LNCAP (cell line): Measurements from ENCODE around the gene PARN.

Experiments
- CTCF ChIP-seq: fragments of 450-650 bp; IDR thresholded peaks from 2 replicates; pipeline ENCODE4 v1.5.1; 2017; ENCODE audit warnings: mild to moderate bottlenecking

Gene PARN

DNA sequence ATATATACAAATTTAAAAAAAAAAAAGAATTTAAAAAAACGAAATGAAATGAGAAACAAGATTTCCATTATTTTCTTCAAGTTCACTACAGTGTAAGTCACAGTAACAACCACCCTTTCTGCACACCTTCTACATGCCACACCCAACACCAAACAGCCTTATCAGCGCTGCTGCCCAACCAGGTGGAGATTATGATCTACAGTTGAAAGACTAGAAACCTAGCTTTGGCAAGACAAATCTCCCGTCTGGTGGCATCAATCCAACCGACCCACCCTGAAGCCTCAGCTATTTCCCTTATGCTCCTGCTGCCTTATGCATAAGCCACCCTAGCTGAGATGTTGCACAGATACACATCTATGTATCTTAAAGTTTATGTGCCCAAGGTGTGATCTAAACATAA is 60.8 kb downstream of the PARN start:
- TF ChIP-seq CTCF = no peak

DNA sequence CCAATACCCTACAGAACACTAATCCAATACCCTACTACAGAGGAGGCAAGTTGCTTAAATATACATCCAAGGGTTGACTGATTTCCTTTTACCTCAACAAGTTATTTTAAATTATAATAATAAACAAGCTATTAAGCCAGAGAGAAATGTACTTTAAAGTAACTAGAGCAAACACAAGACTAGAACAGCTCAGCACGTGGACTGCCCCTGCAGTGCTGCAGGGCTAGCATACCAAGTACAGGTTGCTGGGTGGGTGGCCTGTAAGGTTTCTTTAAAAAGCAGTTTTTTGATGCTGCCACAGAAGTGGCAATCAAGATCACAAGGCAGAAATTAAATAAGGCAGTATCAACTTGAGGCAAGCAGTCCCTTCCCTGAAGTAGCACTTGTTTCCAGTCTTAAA is 63.5 kb downstream of the PARN start:
- TF ChIP-seq CTCF = no peak

DNA sequence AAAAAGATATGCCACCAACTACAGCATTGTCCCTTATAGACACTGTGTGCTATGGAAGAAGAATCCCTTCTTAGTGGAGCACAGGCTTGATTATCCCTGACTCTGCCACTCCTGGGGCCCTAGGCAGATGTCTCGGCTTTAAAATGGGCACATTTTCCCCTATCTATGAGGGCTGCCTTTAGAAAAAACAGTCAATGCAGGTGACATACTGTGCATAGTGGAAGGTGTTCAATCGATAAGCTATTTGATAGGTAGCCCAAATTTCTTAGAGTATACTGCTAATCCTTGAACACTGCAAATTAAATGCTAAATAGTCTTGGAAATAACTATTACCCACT is 64.4 kb downstream of the PARN start:
- no peak for TF ChIP-seq CTCF

DNA sequence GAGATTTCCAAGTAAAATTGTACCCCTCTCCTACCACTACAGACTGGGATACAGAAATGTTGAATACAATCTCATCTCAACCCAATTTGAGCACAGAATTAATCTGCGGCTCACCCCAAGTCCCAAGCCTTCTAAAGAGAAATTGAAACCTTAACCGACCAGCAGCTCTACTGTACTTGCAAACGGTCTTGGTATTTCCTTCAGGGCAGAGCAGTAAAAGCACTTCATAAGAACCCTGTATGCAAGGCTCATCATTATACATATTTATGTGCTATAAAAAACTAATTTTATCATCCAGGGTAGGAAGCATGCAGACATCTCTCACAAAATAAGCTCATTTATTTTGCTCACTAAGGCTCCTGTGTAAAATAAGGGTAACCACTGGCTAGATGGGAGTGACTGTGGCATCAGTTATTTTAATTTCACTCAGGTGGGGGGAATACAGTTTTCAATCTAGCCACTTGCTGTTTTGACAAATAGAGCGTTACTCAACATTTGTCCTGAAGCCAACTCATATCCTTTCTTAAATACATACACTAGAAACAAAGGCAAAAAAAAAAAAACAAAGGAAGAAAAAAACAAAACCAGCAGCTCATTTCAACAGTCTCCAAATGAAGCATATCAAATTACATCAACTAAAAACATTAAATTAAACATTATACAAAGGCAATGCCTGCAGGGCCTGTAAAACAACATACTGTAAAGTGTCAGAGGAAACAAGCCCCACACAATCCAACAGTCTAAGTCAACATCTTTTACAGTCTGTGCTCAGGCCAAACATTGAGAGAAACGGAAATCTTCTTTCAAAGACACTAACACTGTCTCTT is 65.0 kb downstream of the PARN start:
- no peak for TF ChIP-seq CTCF

DNA sequence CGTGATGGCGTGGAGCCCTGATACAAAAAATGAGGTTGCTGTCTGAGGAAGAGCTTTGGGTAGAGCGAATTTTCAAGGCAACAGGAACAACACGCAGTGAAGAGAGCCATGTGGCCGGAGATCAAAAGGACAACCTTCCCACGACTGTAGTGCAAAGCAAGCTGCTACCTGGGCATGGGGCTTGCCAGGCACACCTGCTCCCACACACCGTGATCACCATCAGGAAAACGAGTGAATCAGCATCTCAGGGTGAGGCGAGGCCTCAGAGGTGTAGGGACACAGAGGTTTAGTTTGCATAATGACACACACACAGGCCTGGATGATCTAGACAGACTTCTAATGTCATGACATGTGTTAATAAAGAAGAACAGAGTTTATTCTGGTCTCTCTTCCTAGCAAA is 65.7 kb downstream of the PARN start:
- TF ChIP-seq CTCF = no peak

DNA sequence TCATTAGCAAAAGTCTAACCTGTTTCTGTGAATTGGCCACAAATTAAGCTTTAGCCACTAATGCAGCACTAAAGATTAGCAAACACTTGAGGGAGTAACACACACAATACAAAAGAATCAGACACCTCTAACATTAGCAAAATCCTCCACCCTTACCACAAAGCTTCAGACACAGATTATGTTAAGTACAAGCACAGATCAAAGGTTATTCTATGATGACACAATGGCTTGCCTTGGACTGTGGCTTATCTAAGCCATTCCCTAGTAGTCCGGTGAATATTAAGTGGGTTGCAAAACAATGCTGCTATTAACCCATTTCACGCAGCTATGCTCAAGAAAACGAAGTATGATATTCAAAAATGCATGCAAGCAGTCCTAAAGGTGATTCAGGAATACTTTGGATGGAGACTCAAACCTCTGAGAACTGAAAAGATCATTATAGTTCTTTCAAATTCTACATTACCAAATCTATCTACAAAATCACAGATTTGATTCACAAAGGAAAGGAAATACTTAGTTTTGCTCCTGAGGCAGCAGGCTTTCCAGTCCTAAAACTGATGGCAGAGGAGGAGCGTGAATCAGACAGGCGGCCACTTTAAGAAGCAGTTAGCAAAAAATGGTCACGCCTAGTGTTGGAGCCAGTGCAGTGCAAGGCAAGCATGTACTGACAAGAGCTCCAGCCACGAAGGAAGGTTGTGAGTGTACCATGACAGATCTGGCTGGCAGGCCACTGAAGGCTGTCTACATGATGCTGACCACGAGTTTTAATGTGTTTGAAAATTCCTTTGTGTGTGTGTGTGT is 67.2 kb downstream of the PARN start:
- no peak for TF ChIP-seq CTCF

- TF ChIP-seq CTCF = no peak
These were observed 69.5 kb downstream of the PARN start for GRCh38 chr16:14560523-14560922.
